Spleen (tissue), 11 donors: Measurements from ENCODE around the gene EFEMP2. TPM values are rescaled to one million over a fixed set of nuclear protein-coding genes. Genes with fewer than 3 reads are reported as not detected.

Experiments
- DNase-seq: peaks from one replicate; pipeline ENCODE4 v3.0.0-alpha.2; 2020
- H3K27ac ChIP-seq, 8 donors: fragments of 200-600 bp; sonication (generic) in 7 of 8; 1 replicate in 4 of 8; 2 replicates in 4 of 8; pipeline versions ENCODE4 v1.5.0 to v1.8.0; 2016 to 2021; ENCODE audit warnings: inconsistent platforms in 4 of 8, mild to moderate bottlenecking in 4 of 8, moderate library complexity in 1 of 8
- H3K27me3 ChIP-seq, 7 donors: fragments of 200-600 bp; sonication (generic) in 6 of 7; replicated peaks in 1 of 7; 1 replicate in 4 of 7; 2 replicates in 3 of 7; pipeline versions ENCODE4 v1.5.0 to v1.8.0; 2016 to 2021; ENCODE audit warnings: inconsistent platforms in 3 of 7, mild to moderate bottlenecking in 1 of 7
- H3K36me3 ChIP-seq, 6 donors: fragments of 200-600 bp; sonication (generic) in 5 of 6; 1 replicate in 4 of 6; 2 replicates in 2 of 6; pipeline versions ENCODE4 v1.5.0 to v1.8.0; 2016 to 2021; ENCODE audit warnings: inconsistent platforms in 2 of 6
- H3K4me1 ChIP-seq, 6 donors: fragments of 200-600 bp; sonication (generic) in 5 of 6; 1 replicate in 3 of 6; 2 replicates in 3 of 6; pipeline versions ENCODE4 v1.5.0 to v1.8.0; 2016 to 2021; ENCODE audit warnings: inconsistent platforms in 3 of 6
- H3K4me3 ChIP-seq, 8 donors: fragments of 200-600 bp; sonication (generic) in 7 of 8; 1 replicate in 4 of 8; 2 replicates in 4 of 8; pipeline versions ENCODE4 v1.5.0 to v1.8.0; 2016 to 2021; ENCODE audit warnings: inconsistent platforms in 4 of 8, mild to moderate bottlenecking in 4 of 8, moderate library complexity in 2 of 8
- H3K9me3 ChIP-seq, 8 donors: fragments of 200-600 bp; sonication (generic) in 7 of 8; 1 replicate in 4 of 8; 2 replicates in 4 of 8; pipeline versions ENCODE4 v1.5.0 to v1.8.0; 2016 to 2021; ENCODE audit warnings: inconsistent platforms in 4 of 8
- CTCF ChIP-seq, 11 experiments: fragments of 200-600 bp in 7 of 11; fragments of 450-650 bp in 4 of 11; sonication (generic) in 4 of 11; IDR thresholded peaks in 8 of 11; conservative IDR thresholded peaks in 3 of 11; 1 replicate in 7 of 11; 2 replicates in 4 of 11; pipeline versions ENCODE4 v1.4.0 to v1.8.0; 2016 to 2021; ENCODE audit warnings: antibody characterized with exemption in 11 of 11, inconsistent platforms in 4 of 11, mild to moderate bottlenecking in 1 of 11
- POLR2A ChIP-seq, 3 donors: fragments of 450-650 bp; IDR thresholded peaks; one replicate each; pipeline ENCODE4 v1.5.1; 2017; ENCODE audit warnings: antibody characterized with exemption in 3 of 3, mild to moderate bottlenecking in 1 of 3
- POLR2AphosphoS5 ChIP-seq, 3 donors: sonication (generic); formaldehyde crosslinking; IDR thresholded peaks; one replicate each; pipeline ENCODE4 v1.5.1; 2017; ENCODE audit warnings: antibody characterized with exemption in 3 of 3
- WGBS, 5 donors: extraction: QIAGEN DNeasy Blood & Tissue Kit in 3 of 5; methylation state at CpG; one replicate each; pipeline versions ENCODE4 v1.1.5 to v1.1.7; 2013 to 2018; 5-methylcytosine and 5-hydroxymethylcytosine counted together
- intact Hi-C: fragments of 100-400 bp; cut with DNase I; formaldehyde crosslinking; loops from one replicate; pipeline ENCODE4 v1.15.0; 2023; ENCODE audit warnings: low total_unique reads
- polyA plus RNA-seq, 3 donors: library from polyadenylated mRNA; stranded (reverse); fragments of 200-250 nt; gene quantifications; one replicate each; pipeline ENCODE4 v1.2.1, GENCODE V29; 2013
- total RNA-seq, 7 donors: library from RNA; depleted of rRNA in 3 of 7; stranded (reverse); fragments of >200 nt in 3 of 7; fragmentation: NEBNext Ultra II Directional in 4 of 7; extraction: Animal tissue kit (Norgen Biotek cat#: 25700) in 4 of 7; gene quantifications; one replicate each; pipeline versions ENCODE4 v1.1.0 to v1.2.1, GENCODE V29; 2016 to 2021
- donor health status: healthy with polysubstance abuse.
- donor health status: DM: no; HTN: no; CAD: no; lungs with moderate emphysema.
- donor health status: DM: no; HTN: no; CAD: no.
- donor health status: Bipolar disorder and iron deficiency.
- donor health status: healthy.
- donor health status: DM: no; HTN: no; CAD: no.
- donor health status: DM: yes; HTN: yes; CAD: no.

Gene EFEMP2
- total and polyA plus RNA-seq, 10 donors: 21.0 to 53.5 (median 38.2) TPM

DNA sequence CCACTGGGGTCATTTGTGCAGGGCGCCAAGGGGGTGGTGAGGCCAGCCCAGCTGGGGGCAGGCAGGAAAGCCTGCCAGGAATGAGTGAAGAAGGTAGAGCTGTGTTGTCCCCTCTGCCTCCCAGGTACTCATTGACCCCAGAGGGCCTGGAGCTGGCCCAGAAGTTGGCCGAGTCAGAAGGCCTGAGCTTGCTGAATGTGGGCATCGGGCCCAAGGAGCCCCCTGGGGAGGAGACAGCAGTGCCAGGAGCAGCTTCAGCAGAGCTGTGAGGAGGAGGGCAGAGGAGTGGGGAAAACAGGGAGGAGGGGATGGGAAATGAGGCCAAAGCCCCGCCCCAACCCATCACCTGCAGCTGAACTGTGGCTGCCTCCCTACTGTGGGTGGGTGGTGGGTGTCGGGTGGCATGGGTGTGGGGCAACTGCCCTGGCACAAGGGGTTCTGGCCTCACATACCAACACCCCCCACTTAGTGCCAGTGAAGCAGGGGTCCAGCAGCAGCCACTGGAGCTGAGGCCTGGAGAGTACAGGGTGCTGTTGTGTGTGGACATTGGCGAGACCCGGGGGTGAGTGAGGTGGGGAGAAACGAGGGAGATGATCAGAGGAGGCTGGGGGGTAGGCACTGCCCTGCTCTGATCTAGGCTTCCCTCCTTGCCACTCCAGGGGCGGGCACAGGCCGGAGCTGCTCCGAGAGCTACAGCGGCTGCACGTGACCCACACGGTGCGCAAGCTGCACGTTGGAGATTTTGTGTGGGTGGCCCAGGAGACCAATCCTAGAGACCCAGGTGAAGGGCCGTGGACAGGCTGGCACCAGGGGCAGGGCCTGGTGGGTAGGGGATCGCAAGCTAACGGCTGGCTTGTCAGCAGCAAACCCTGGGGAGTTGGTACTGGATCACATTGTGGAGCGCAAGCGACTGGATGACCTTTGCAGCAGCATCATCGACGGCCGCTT, 9.4 kb downstream of the EFEMP2 start:
- Histone ChIP-seq H3K4me1 (peaks cover 15 to 72% (median 47%) of the 10 kb centered on the region in 6 donors), H3K4me3 (no peak overlapping the region), H3K27ac (peak overlapping the region in 2 of 8 donors; percentile 15 to 37), H3K36me3 (peaks cover 5 to 68% (median 57%) of the 10 kb centered on the region in 6 donors), H3K9me3 (no peaks in the 10 kb centered on the region), H3K27me3 (no peaks in the 10 kb centered on the region)
- intact Hi-C loops: no loop called here
- DNase-seq: peak; percentile 77
- WGBS, 5 donors: 91 to 94% (median 92%) methylated on average over 7 to 24 of the region's 24 CpGs
- TF ChIP-seq POLR2A (IDR thresholded peaks at IDR 0.05) (no peak), POLR2AphosphoS5 (IDR thresholded peaks at IDR 0.05) (peak in 2 of 3 donors; percentile 23 to 57)

DNA sequence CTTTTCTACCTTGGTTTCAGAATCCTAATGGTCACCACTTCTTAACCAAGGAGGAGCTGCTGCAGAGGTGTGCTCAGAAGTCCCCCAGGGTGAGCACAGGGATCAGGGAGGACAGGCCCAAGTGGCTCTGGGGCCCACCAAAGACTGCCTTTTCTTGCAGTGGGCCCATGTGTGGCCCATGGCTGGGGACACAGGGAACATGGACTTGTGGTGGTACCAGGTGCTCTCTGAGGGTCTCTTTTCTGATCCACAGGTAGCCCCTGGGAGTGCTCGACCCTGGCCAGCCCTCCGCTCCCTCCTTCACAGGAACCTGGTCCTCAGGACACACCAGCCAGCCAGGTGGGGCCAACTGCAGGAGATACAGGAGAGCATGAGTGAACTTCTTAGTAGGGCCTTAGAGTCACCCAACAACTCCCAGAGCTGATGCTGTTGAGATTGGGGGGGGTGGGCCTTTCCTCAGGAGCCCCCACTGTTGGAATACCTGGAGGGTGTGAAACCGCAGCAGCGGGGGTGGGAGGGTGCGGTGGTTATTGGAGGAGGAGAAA, 10.3 kb downstream of the EFEMP2 start:
- Histone ChIP-seq H3K4me3 (peak overlapping the region in 1 of 8 donors; percentile 99), H3K36me3 (peaks cover 5 to 58% (median 55%) of the 10 kb centered on the region in 6 donors), H3K4me1 (peaks cover 15 to 64% (median 47%) of the 10 kb centered on the region in 6 donors), H3K27ac (peak overlapping the region in 4 of 8 donors; percentile 20 to 99 (median 96)), H3K27me3 (no peaks in the 10 kb centered on the region), H3K9me3 (no peaks in the 10 kb centered on the region)
- 76 to 96% (median 83%) methylated on average over 4 to 5 of the region's 5 CpGs for WGBS, 5 donors
- DNase-seq: peak; percentile 76
- intact Hi-C loops: no loop called here
- TF ChIP-seq POLR2AphosphoS5 (IDR thresholded peaks at IDR 0.05) (no peak), CTCF (IDR thresholded peaks at IDR 0.05 in 8 of 11, conservative IDR thresholded peaks at IDR 0.05 in 3 of 11) (no peak), POLR2A (IDR thresholded peaks at IDR 0.05) (no peak)

DNA sequence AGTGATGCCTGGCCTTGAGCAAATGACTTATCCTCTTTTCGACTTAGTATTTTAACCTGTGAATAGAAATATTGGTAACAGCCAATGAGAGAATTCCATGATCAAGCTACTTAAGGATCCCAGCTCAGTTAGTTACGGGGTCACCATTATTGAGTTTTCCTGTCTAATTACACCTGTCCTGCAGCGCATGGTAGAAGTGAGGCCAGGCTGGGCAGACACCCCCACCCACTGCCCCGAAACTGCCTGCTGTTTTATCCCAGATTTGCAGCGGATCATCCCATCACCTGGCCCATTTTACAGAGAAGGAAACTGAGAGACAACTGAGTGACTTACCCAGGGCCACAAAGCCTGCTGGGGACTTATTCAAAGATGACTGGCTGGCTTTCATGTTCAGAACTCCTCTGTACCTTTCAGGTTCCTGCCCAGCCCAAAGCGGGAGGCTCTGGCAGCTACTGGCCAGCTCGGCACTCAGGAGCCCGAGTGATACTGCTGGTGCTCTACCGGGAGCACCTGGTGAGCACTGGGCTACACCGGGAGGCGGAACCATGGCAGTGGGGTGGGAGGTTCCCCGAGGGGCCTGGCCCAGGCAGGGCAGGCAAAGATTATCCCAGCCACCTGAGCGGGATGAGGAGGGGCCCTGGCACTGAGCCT, 10.9 kb downstream of the EFEMP2 start:
- H3K4me1 ChIP-seq: peaks cover 15 to 60% (median 47%) of the 10 kb centered on the region in 6 donors
- H3K27ac ChIP-seq: peak overlapping the region in 6 of 8 donors; percentile 20 to 99 (median 98)
- TF ChIP-seq POLR2AphosphoS5 (IDR thresholded peaks at IDR 0.05): no peak
- no peak for TF ChIP-seq POLR2A (IDR thresholded peaks at IDR 0.05)
- no peak for TF ChIP-seq CTCF (IDR thresholded peaks at IDR 0.05 in 8 of 11, conservative IDR thresholded peaks at IDR 0.05 in 3 of 11)
- intact Hi-C loops: no loop called here
- H3K36me3 ChIP-seq: peaks cover 5 to 52% (median 49%) of the 10 kb centered on the region in 6 donors
- peak; percentile 80 for DNase-seq
- H3K4me3 ChIP-seq: peak overlapping the region; percentile 86 to 100 (median 99)
- H3K9me3 ChIP-seq: no peaks in the 10 kb centered on the region
- WGBS, 5 donors: 76 to 95% (median 91%) methylated on average over 5 to 13 of the region's 13 CpGs
- no peaks in the 10 kb centered on the region for H3K27me3 ChIP-seq

GRCh38 chr11:65861165-65861505, 11.5 kb downstream of the EFEMP2 start:
- Histone ChIP-seq H3K9me3 (no peaks in the 10 kb centered on the region), H3K27ac (peak overlapping the region; percentile 93 to 99 (median 97)), H3K36me3 (peaks cover 5 to 52% (median 46%) of the 10 kb centered on the region in 6 donors), H3K27me3 (no peaks in the 10 kb centered on the region), H3K4me1 (peaks cover 20 to 64% (median 52%) of the 10 kb centered on the region in 6 donors), H3K4me3 (peak overlapping the region; percentile 86 to 100 (median 99))
- DNase-seq: no peak
- intact Hi-C loops: no loop called here
- no peak for TF ChIP-seq CTCF (IDR thresholded peaks at IDR 0.05 in 8 of 11, conservative IDR thresholded peaks at IDR 0.05 in 3 of 11)
- no peak for TF ChIP-seq POLR2AphosphoS5 (IDR thresholded peaks at IDR 0.05)
- no peak for TF ChIP-seq POLR2A (IDR thresholded peaks at IDR 0.05)
- 14 to 24% (median 16%) methylated on average over 11 to 14 of the region's 14 CpGs for WGBS, 5 donors
